Stimulated activated CD8-positive, alpha-beta memory T cell treated with anti-CD3 and anti-CD28 coated beads, Interleukin-15, amount 100 ng/mL, for 48 hours (primary cell): ENCODE results near the gene SLC26A8.
"Not testable (repeated sequence)": the region's sequence is repeated elsewhere in the genome, so short reads cannot be mapped to it uniquely, and the experiment has no call there.

Source experiments
- DNase-seq, 2 donors: peaks; one replicate each; pipeline ENCODE4 v3.0.0-alpha.2; 2020; ENCODE audit warnings: low read depth in 2 of 2

The SLC26A8 gene

DNA sequence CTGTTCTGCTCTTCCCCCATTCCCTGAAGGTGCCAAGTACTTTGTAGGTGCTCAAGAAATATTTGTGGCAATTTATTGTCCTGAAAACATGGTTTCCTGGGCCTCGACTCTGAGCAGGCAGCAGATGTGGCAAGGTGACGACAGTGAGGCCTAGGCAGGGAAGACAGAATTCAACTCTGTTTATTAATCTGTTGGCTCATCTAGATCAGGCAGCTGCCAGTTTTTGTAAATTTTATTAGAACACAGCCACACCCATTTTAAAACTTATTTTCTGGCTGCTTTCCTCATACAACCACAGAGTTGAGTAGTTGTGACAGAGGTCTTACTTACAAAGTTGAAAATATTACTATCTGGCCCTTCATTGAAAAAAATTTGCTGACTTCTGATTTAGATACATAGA, 27.7 kb upstream of the SLC26A8 start:
- no peak for DNase-seq

DNA sequence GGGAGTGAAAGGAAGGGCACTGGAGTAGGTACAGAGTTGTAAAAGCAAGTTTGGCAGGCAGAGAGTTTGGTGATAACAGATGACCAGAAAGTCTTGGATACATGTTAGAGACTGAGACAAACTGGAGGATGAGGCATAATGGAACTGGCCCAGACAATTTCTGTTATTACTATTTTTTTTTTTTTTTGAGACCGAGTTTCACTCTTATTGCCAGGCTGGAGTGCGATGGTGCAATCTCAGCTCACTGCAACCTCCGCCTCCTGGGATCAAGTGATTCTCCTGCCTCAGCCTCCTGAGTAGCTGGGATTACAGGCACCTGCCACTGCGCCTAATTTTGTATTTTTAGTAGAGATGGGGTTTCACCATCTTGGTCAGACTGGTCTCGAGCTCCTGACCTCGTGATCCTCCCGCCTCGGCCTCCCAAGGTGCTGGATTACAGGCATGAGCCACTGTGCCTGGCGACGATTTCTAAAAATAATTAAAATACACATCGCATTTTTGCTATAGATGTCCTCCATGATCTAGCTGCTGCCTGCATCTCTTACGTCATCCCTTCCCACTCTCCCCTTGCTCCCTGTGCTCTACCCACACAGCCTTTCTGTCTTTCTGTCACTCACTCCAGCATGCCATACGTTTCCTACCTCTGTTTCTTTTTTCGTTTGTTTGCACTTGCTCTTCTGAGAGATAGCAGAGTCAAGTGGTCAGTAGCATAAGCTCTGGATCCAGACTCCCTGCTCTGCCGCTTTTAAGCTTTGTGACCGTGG, 26.7 kb upstream of the SLC26A8 start:
- DNase-seq = no peak

DNA sequence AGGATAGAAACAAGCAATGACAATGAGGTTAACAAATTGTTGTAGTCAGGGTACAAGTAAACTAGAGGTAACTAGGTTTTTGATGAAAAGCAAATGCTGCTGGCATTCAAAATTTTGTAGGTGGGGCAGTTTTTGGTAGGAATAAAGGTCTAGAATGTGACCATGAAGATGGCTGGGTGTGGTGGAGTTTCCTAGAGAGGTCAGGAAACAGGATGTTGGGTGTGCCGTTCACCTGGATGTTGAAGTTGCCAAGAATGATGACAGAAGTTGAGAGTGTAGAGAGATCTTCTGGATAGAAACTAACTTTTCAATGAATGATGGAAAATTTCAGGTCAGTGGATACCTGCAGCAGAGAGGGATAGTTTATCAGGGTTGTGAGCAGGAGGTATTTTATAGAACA, 25.9 kb upstream of the SLC26A8 start:
- no peak for DNase-seq

DNA sequence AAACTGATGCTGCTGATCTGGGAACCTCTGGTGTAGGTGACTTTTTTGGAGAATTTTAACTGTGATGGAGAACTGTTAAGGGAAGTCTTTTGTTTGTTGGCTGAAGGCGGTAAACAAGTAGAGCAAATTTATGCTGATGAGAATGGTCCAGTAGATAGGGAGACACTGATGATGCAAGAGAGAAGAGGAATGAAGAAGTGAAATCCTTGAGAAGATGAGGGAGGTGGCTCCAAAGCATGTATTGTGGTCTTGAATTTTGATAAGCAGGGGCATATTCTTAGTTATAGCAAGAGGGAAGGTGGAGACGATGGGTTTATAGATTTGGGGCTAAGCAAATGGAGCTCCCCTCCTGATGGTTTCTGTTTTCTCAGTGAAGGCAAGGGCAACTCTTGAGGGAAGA, 25.1 kb upstream of the SLC26A8 start:
- DNase-seq = no peak

DNA sequence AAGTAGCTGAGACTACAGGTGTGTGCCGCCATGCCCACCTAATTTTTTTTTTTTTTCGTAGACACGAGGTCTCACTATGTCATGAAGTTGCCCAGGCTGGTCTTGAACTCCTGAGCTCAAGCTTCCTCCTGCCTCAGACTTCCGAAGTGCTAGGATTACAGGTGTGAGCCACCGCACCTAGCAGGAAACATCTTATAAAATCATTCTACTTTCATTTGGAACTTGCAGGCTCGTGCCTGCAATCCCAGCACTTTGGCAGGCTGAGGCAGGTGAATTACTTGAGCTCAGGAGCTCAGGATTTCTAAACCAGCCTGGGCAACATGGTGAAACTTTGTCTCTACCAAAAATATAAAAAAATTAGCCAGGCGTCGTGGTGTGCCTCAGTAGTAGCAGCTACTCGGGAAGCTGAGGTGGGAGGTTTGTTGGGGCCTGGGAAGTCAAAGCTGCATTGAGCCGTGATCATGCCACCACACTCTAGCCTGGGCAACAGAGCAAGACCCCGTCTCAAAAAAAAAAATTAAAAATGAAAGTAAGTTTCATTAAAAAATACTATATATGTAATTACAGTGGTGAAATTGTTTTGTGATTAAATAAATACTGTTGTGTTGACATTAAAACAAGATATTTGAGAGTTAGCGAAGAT, 18.3 kb upstream of the SLC26A8 start:
- DNase-seq = no peak

DNA sequence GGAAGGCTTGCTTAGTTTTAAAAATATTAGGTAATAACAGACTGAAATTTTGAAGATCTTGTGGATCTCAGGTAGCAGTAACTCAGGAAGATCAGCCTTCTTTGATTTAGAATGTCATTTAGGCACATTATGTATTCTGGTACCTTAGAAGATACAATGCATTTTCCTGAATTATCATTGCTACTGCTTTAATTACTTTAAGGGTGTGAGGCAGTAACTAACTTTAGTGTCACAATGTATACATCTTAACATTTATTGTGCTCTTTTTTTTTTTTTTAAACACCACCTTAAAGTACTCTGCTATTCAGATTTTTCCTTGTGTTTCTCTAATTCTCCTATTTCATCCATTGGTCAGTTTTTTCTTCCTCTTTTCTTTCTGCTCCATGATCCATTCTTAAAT, 16.5 kb upstream of the SLC26A8 start:
- no peak for DNase-seq

DNA sequence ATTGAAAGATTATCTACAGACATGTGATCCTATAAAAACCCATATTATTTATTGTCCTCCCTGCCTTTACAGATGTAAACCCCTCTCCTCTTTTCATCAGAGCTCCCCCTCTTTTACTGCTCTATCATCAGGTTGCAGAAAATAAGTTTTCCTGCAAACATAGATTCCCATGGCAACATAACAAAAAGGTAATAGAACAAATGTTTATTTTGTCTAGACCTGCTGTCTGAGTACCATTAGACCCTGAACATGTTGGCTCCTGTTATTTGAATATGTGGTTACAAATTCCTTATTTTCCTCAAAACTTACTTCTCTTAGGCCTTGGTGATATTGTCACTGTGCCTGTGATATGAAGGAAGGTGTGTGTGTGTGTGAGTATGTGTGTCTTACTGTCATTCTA, 14.7 kb upstream of the SLC26A8 start:
- no peak for DNase-seq

DNA sequence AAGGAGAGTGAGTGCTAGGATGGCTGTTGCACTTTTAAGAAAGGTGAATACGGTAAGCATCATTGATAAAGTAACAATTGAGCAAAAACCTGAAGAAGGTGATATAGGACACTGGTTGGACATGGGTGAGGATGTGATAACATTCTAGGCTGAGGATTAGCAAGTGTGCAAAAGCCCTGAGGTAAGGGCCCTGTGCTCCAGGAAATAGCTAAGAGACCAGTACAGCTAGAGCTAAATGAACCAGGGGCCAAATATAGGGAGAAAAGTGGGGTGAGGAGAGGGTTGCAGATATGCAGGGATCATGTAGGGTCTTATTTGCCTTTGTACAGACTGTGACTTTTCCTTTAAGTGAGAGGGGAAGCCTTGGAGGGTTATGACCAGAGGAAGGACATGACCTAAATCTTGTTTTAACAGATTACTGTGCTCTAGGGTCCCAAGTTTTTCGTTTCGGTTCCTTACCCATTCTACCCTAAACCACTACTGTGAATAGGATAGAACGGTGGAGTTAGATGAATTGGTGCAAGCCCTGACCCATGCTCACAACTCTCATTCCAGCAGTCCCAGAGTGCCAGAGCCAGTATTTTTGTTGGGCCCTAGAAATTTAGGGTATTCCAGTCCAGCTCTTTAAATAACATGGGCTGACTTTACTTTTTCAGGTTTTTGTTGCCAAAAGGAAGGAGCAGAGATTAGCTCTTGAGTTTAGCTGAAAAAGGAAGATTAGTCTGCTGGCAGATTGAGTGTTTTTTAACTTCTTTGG, 13.9 kb upstream of the SLC26A8 start:
- DNase-seq = no peak

DNA sequence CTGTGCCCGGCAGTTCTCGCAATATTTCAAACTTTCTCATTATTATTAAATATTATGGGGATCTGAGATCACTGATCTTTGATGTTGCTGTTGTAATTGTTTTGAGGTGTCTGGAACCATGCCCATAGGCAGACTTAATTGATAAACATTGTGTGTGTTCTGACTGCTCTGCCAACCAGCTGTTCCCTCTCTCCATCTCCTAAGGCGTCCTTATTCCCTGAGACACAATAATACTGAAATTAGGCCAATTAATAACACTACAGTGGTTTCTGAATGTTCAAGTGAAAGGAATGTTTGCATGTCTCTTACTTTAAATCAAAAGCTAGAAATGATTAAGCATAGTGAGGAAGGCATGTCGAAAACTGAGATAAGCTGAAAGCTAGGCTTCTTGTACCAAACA, 10.8 kb upstream of the SLC26A8 start:
- DNase-seq = no peak

DNA sequence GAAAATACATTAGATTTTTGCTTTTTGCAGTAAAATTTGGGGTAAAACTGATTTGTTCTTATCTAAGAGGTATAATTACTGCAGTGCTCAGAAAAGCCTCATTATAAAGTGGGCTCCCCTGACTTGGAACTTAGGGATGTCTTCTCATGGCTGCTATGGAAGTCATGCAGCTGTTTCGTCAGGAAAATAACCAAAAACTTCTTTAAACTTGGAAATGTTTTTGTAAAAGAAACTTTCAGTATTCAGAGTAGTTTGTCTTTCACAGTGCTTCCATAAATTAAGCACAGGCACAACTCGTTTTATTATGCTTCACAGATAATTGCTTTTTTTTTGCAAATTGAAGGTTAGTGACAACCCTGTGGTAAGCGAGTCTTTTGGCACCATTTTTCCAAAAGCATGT, 10.0 kb upstream of the SLC26A8 start:
- no peak for DNase-seq

DNA sequence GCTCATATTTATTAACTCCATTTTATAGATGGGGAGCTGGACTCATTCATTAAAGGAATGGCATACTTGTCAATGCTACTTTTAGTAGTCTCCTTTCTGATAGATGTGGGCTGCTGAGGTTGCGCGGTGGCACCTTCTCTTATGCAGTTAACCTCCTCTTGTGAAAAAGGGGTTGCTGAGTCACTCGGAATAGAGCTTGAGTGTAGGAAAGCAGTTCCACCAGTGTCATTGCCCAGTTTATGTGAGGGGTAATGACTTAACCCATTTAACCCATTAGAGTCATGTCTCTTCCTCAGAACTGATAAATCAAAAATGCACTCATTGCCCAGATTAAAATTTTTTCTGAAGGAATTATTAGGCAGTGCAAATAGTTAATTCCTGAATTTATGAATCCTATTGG, 9.5 kb upstream of the SLC26A8 start:
- peak; percentile 19 to 47 for DNase-seq

DNA sequence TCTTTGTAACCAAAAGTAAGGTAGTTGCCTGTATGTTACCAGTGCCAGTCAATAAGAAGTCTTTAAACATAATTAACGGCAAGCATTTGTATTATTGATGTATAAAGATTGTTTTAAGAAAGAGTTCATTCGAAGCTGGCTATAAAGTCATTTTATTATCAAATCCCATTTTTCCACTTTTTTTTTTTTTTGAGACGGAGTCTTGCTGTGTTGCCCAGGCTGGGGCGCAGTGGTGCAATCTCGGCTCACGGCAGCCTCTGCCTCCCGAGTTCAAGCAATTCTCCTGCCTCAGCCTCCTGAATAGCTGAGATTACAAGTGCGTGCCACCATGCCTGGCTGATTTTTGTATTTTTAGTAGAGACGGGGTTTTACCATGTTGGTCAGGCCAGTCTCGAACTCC, 8.7 kb upstream of the SLC26A8 start:
- not testable (repeated sequence) for DNase-seq

DNA sequence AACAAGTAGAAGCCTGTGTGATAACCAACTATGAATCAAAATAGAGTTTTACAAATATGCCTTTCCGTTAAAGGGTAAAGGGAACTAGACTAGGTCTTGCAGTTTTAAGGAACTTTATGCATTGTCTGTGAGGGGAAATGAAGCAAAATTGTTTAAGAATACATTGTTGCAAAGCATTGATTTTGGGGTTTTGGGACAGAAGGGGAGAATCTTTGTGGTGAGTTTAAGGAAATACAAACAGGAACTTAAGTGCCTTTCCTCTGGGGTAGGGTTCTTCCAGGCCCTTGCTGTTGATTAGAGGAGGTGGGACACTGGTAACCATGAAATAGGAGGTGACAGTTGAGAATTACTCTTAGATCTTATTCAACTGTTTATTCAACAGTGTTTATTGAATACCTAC, 7.8 kb upstream of the SLC26A8 start:
- DNase-seq = no peak

DNA sequence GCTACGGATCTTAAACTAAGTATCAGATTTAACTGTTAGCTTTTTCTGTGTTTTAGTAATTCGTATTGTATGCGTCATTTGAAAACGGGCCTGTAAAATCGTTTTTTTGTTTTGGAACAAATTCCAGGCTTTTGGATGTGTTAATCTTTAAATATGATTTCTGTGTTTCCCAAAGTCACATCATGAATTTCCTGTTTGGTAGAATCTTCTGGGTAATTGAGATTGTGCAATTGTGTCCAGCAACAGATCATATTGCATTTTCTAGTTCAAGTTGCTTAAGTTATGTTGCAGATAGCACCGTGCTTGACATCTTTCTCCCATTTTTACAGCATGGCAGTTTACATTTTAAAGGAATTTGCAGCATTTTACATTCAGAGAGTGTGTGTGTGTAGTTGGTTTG, 5.0 kb upstream of the SLC26A8 start:
- DNase-seq = no peak

DNA sequence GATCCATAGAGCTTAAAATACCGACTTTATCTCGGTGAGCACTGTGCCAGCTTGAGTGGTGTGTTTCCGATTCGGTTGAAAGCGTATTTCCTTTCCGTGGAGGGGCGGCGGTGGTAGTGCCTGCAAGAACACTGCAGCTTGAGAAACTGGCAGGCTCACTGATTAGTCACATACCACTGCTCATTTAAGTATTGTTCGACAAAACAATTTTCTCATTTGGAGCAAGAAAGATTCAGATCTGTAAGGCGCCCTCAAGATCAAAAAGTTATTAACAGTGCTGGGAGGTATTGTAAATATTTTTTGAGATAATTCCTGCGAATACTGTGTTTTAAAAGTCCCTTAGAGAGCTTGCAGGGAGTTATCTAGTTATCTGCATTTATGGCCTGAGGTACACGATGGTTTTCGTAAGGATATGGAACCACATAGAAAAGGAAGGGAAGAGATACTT, 4.5 kb upstream of the SLC26A8 start:
- peak; percentile 59 to 73 for DNase-seq

DNA sequence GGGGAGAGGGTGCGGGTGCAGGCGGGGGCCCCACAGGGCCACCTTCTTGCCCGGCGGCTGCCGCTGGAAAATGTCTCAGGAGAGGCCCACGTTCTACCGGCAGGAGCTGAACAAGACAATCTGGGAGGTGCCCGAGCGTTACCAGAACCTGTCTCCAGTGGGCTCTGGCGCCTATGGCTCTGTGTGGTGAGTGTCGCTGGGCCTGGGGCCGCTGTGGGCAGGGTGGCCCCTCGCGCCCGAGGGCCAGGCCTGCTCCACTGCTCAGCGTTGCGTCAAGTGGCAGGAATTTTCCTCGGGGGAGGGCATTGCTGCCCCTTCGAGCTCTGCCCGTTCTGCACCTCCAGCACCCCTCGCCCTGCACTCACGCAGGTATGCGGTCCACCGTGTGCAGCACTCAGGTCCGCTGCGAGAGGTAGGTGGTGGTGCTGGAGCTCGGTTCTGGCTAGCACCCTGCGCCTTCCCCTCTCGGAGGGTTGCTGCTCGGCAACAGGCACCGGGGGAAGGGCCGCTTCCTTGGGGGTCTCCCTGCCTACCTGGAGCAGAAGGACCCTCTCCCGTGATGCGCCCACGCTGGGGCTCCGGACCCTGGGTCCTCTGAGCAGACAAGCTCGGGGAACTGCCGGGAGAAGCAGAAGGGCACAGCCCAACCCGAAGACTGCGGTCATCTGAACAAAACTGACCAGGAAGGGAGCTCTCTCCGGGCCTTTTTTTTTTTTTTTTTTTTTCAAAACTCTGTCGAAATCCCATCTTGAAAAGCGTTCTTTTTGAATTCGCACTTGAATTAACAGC, 3.8 kb upstream of the SLC26A8 start:
- peak; percentile 4 to 15 for DNase-seq

DNA sequence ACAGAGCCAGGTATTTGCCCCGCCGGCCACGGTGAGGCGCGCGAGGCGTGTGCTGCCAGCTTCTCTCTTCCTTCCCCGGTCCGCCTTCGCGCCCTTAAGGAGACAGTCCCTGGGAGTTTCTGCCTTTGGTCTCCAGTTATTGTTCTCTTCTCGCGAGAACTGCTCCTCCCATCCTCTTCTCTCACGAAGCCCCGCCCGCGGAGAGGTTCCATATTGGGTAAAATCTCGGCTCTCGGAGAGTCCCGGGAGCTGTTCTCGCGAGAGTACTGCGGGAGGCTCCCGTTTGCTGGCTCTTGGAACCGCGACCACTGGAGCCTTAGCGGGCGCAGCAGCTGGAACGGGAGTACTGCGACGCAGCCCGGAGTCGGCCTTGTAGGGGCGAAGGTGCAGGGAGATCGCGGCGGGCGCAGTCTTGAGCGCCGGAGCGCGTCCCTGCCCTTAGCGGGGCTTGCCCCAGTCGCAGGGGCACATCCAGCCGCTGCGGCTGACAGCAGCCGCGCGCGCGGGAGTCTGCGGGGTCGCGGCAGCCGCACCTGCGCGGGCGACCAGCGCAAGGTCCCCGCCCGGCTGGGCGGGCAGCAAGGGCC, 3.2 kb upstream of the SLC26A8 start, which contains the start of gene MAPK14:
TSS of gene MAPK14 (plus strand) at position 308 of the 587 bp plus-strand sequence. CDS start 350 bp downstream, outside the sequence.
- DNase-seq = peak; percentile 95

DNA sequence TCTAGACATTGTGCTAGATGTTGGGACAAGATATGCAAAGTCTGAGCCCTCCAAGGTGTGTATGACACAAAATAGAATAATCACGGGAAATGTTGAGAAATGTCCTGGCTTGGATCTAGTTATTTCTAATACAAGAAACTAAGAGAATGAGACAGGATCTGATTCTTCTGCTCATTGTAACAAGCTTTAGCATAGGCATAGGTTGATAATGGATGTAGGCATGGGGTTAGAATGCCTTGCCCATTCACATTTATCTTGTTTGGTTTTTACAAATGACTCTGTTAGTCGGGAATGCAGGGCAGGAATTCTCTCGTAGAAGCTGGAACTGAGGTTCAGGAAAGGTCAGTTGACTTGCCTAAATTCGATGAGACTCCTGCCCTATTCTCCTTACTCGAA, 1.5 kb upstream of the SLC26A8 start:
- DNase-seq = no peak

DNA sequence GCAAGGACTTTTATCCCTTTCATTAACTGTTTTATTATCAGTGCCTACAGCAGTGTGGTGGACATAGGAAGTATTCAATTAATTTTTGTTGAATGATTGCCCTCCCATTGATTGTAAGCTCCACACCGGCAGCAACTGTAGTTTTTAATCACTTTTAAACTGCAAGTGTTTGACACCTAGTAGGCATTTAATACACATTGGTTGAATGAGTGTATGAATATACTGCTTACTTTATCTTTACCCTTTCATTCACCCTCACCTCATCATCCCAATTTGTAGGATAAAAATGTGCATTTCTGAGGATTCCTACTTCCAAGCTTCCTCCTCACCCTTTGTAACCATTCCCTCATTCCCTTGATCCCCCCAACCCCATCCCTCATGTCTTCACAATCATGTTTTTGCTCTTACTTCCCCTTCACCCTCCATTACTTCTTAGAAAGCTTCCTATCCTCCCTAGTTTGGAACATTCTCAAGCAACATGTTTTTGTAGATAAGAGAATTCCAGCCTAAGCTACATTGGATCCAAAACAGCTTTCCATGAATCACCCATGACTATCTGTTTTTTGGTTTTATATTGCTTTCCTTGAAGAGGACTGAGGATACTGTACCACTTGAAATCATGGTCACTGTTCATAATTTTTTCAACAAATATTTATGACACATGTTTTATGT, 955 bp upstream of the SLC26A8 start:
- no peak for DNase-seq

DNA sequence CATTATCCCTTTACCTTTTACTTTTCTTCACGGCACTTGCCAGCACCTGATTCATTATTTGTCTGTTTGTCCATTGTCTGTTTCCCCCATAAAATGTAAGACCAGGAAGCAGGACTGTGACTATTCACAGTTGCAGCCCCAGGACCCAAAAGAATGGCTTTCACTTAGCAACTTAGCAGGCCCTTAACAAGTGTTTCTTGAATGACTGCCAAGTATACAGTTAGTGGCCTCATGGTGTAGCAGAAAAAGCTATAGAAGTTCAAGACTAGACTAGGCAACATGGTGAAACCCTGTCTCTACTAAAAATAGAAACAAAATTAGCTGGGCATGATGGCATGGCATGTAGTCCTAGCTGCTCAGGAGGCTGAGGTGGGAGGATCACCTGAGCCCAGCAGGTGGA, 4.3 kb downstream of the SLC26A8 start:
- no peak for DNase-seq

DNA sequence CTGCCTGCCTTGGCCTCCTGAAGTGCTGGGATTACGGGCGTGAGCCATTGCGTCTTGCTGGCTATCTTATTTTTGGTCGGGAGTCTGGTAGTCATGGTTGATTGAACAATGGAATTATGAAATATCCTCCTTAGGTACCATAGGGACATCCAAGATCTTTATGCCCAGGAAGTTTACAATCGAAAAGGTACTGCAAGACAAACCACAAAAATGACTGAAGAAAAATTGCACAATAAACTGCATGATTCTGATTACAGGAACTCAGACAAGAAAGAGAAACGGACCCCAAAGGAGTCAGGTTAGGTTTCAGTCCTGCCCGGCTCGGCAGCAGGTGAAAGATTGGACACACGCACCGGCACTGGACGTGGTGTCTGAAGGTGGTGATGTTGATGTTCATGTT, 5.3 kb downstream of the SLC26A8 start:
- no peak for DNase-seq
